HCT116 (cell line): ENCODE measurements around the gene APC2. TPM values are rescaled to one million over a fixed set of nuclear protein-coding genes. Genes with fewer than 3 reads are reported as not detected.

Source experiments
- ATAC-seq: fragments of 200-7000 bp; cut with Tn5 transposase; 2 replicates; pipeline ENCODE4 v1.9.1; 2020; ENCODE audit warnings: mild to moderate bottlenecking, moderate library complexity
- BruUV-seq: library from RNA; stranded (reverse); fragments of 400-500 nt; replicated peaks from 2 replicates; lab custom pipeline; 2021; lab: Mats Ljungman, UMichigan
- CTCF ChIA-PET: fragments of 300-600 bp; sonication (Branson Sonifier 250); formaldehyde crosslinking; loops from one replicate; lab custom pipeline; 2021; ENCODE audit warnings: antibody characterized with exemption; lab: Charles Lee
- POLR2A ChIA-PET: fragments of 300-600, 350-600 bp; sonication (Branson Sonifier 250); formaldehyde crosslinking; loops from one replicate; lab custom pipeline; 2021; ENCODE audit warnings: antibody characterized with exemption; lab: Charles Lee
- RAD21 ChIA-PET, 2 experiments: fragments of 300-600 bp; sonication (Branson Sonifier 250); formaldehyde crosslinking; loops; one replicate each; lab custom pipeline; 2023; ENCODE audit warnings: low total read pairs in 2 of 2; ENCODE audit not compliant: uncharacterized antibody in 2 of 2, unreplicated experiment in 2 of 2, low non-redundant PET in 1 of 2; lab: Charles Lee
- DNase-seq: peaks from one replicate; pipeline ENCODE4 v3.0.0-alpha.2; 2010; ENCODE audit warnings: low read depth, low spot score
- H2AFZ ChIP-seq: fragments of 200-600 bp; shearing (Covaris generic), sonication (generic); 2 replicates; pipeline ENCODE4 v1.6.1; 2017; ENCODE audit warnings: low read depth, mixed run types, mixed read lengths, antibody characterized with exemption, low read length; ENCODE audit not compliant: poor library complexity, severe bottlenecking
- H3K27ac ChIP-seq: 2 replicates; pipeline ENCODE4 v1.5.1; 2012; ENCODE audit warnings: low read depth, low read length
- H3K27me3 ChIP-seq: fragments of 200-600 bp; sonication (generic); 2 replicates; pipeline ENCODE4 v1.6.1; 2016; ENCODE audit warnings: mixed run types, low read length, mixed read lengths; ENCODE audit not compliant: insufficient read depth
- H3K36me3 ChIP-seq, 2 experiments: fragments of 200-500 bp in 1 of 2; fragments of 200-600 bp in 1 of 2; sonication (Bioruptor generic) in 1 of 2; sonication (generic) in 1 of 2; 2 replicates each; pipeline versions ENCODE4 v1.5.1 to v1.6.1; 2014 to 2016; ENCODE audit warnings: low read length in 2 of 2, inconsistent platforms in 1 of 2, mixed read lengths in 1 of 2, mixed run types in 1 of 2; ENCODE audit not compliant: insufficient read depth in 2 of 2, control insufficient read depth in 1 of 2
- H3K4me1 ChIP-seq, 2 experiments: fragments of 200-600 bp in 1 of 2; sonication (generic) in 1 of 2; 2 replicates each; pipeline versions ENCODE4 v1.5.1 to v1.6.1; 2012 to 2017; ENCODE audit warnings: low read length in 2 of 2, inconsistent platforms in 1 of 2, mild to moderate bottlenecking in 1 of 2, mixed read lengths in 1 of 2, mixed run types in 1 of 2, moderate library complexity in 1 of 2; ENCODE audit not compliant: insufficient read depth in 2 of 2, control insufficient read depth in 1 of 2
- H3K4me2 ChIP-seq: fragments of 200-600 bp; sonication (generic); 2 replicates; pipeline ENCODE4 v1.6.1; 2017; ENCODE audit warnings: mixed run types, low read length, mixed read lengths
- H3K4me3 ChIP-seq, 2 experiments: fragments of 200-600 bp in 1 of 2; sonication (generic) in 1 of 2; replicated peaks in 1 of 2; 2 replicates each; pipeline ENCODE4 v1.5.1; 2011 to 2016; ENCODE audit warnings: low read length in 2 of 2, control low read depth in 1 of 2, low read depth in 1 of 2, mild to moderate bottlenecking in 1 of 2, mixed read lengths in 1 of 2, mixed run types in 1 of 2
- H3K79me2 ChIP-seq: fragments of 200-600 bp; sonication (generic); 2 replicates; pipeline ENCODE4 v1.6.1; 2017; ENCODE audit warnings: mild to moderate bottlenecking, mixed run types, low read length, moderate library complexity, mixed read lengths; ENCODE audit not compliant: insufficient read depth
- H3K9ac ChIP-seq: fragments of 200-600 bp; sonication (generic); 2 replicates; pipeline ENCODE4 v1.6.1; 2016; ENCODE audit warnings: low read length, mixed read lengths
- H3K9me2 ChIP-seq: fragments of 200-600 bp; sonication (generic), shearing (Covaris generic); 2 replicates; pipeline ENCODE4 v1.6.1; 2017; ENCODE audit warnings: mixed run types, mild to moderate bottlenecking, moderate library complexity; ENCODE audit not compliant: insufficient read depth
- H3K9me3 ChIP-seq, 2 experiments: fragments of 200-500 bp in 1 of 2; fragments of 200-600 bp in 1 of 2; sonication (Bioruptor generic) in 1 of 2; sonication (generic) in 1 of 2; 2 replicates each; pipeline ENCODE4 v1.6.1; 2014 to 2017; ENCODE audit warnings: low read length in 2 of 2, mixed read lengths in 2 of 2, inconsistent platforms in 1 of 2, low read depth in 1 of 2, mild to moderate bottlenecking in 1 of 2, mixed run types in 1 of 2, moderate library complexity in 1 of 2; ENCODE audit not compliant: control insufficient read depth in 1 of 2, insufficient read depth in 1 of 2
- H4K20me1 ChIP-seq: fragments of 200-600 bp; sonication (generic), shearing (Covaris generic); 2 replicates; pipeline ENCODE4 v1.6.1; 2017; ENCODE audit warnings: mixed run types, mild to moderate bottlenecking, moderate library complexity; ENCODE audit not compliant: insufficient read depth
- ATF3 ChIP-seq: IDR thresholded peaks from 2 replicates; pipeline ENCODE4 v1.6.1; 2012
- CBX3 ChIP-seq: IDR thresholded peaks from 2 replicates; pipeline ENCODE4 v1.6.1; 2012; ENCODE audit warnings: low read depth
- EZH2phosphoT487 ChIP-seq: fragments of 200-600 bp; IDR thresholded peaks from 2 replicates; pipeline ENCODE4 v1.6.1; 2018; ENCODE audit warnings: antibody characterized with exemption, borderline replicate concordance
- MAX ChIP-seq: IDR thresholded peaks from 2 replicates; pipeline ENCODE4 v1.6.1; 2012
- POLR2A ChIP-seq: IDR thresholded peaks from 2 replicates; pipeline ENCODE4 v1.7.0; 2011; ENCODE audit warnings: borderline replicate concordance; ENCODE audit not compliant: insufficient read depth, insufficient read length; ENCODE audit errors: extremely low read depth
- RAD21 ChIP-seq: IDR thresholded peaks from 2 replicates; pipeline ENCODE4 v1.6.1; 2012; ENCODE audit warnings: low read depth, mild to moderate bottlenecking
- REST ChIP-seq: IDR thresholded peaks from 2 replicates; pipeline ENCODE4 v1.6.1; 2012; ENCODE audit warnings: low read depth
- SP1 ChIP-seq: IDR thresholded peaks from 2 replicates; pipeline ENCODE4 v1.6.1; 2012; ENCODE audit warnings: low read depth
- SRF ChIP-seq: IDR thresholded peaks from 2 replicates; pipeline ENCODE4 v1.6.1; 2012; ENCODE audit warnings: low read depth
- ZBTB33 ChIP-seq: IDR thresholded peaks from 2 replicates; pipeline ENCODE4 v1.6.1; 2011; ENCODE audit warnings: mild to moderate bottlenecking, low read length, moderate library complexity; ENCODE audit not compliant: insufficient replicate concordance; ENCODE audit errors: extremely low read depth
- ZFX ChIP-seq: fragments of 450-650 bp; IDR thresholded peaks from 2 replicates; pipeline ENCODE4 v1.6.1; 2017
- ZNF274 ChIP-seq: fragments of 200-500 bp; sonication (Bioruptor generic); IDR thresholded peaks from 2 replicates; pipeline ENCODE4 v1.6.1; 2014; ENCODE audit warnings: mild to moderate bottlenecking, low read depth, low read length, inconsistent platforms
- intact Hi-C: fragments of 100-400 bp; cut with micrococcal nuclease; formaldehyde crosslinking; loops from 2 replicates; pipeline ENCODE4 v1.10.0; 2022
- total RNA-seq: library from RNA; stranded (reverse); gene quantifications from one replicate; pipeline ENCODE4 v1.2.1, GENCODE V29; 2021; ENCODE audit not compliant: unreplicated experiment

The APC2 gene
- total RNA-seq, 1 experiment from 2014 or later, result 1.6 TPM

GRCh38 chr19:1460033-1460995 is 10.4 kb downstream of the APC2 start:
- TF ChIP-seq MAX, result no peak
- TF ChIP-seq SRF, result no peak
- Histone ChIP-seq H2AFZ (no peak overlapping the region), H3K9ac (no peak overlapping the region), H3K36me3 (peaks cover 0 to 3% of the 10 kb centered on the region in 2 experiments; a peak in 1 of 4 replicates), H3K4me2 (no peak overlapping the region), H3K27me3 (no peaks in the 10 kb centered on the region), H3K4me3 (no peak overlapping the region), H3K79me2 (no peaks in the 10 kb centered on the region), H3K9me3 (no peaks in the 10 kb centered on the region), H3K4me1 (peaks cover 6 to 27% of the 10 kb centered on the region in 2 experiments; a peak in 3 of 4 replicates), H3K9me2 (no peaks in the 10 kb centered on the region), H3K27ac (no peak overlapping the region), H4K20me1 (no peaks in the 10 kb centered on the region)
- CTCF ChIA-PET, result no interaction called here
- no TSS peak for BruUV-seq
- RAD21 ChIA-PET, result no interaction called here
- no peak for ATAC-seq
- no peak for DNase-seq
- intact Hi-C loops, result no loop called here
- POLR2A ChIA-PET, result no interaction called here

- Histone ChIP-seq H3K4me3 (no peak overlapping the region), H4K20me1 (no peaks in the 10 kb centered on the region), H3K9me2 (no peaks in the 10 kb centered on the region), H3K79me2 (no peaks in the 10 kb centered on the region), H2AFZ (no peak overlapping the region), H3K36me3 (peaks cover 0 to 3% of the 10 kb centered on the region in 2 experiments; a peak in 1 of 4 replicates), H3K9ac (no peak overlapping the region), H3K4me1 (peaks cover 0 to 15% of the 10 kb centered on the region in 2 experiments; a peak in 2 of 4 replicates), H3K27ac (no peak overlapping the region), H3K4me2 (no peak overlapping the region), H3K27me3 (no peaks in the 10 kb centered on the region), H3K9me3 (no peaks in the 10 kb centered on the region)
- ChIA-PET RAD21 (no interaction called here), CTCF (no interaction called here), POLR2A (no interaction called here)
- intact Hi-C loops, result no loop called here
- no TSS peak for BruUV-seq
- DNase-seq (no peak), ATAC-seq (no peak)
- TF ChIP-seq ATF3, result no peak
- TF ChIP-seq EZH2phosphoT487, result no peak
- TF ChIP-seq SRF, result no peak
- TF ChIP-seq RAD21, result no peak
- no peak for TF ChIP-seq CBX3
- no peak for TF ChIP-seq REST
- TF ChIP-seq ZBTB33, result no peak
- no peak for TF ChIP-seq POLR2A
- no peak for TF ChIP-seq ZNF274
- TF ChIP-seq SP1, result no peak
- no peak for TF ChIP-seq ZFX
Observed at GRCh38 chr19:1461862-1462261, 11.9 kb downstream of the APC2 start.
